Loucy (cell line): ENCODE data around the gene TMEM39A.

Experiments used
- CTCF ChIP-seq: fragments of 200-600 bp; sonication (generic); conservative IDR thresholded peaks from 2 replicates; pipeline ENCODE4 v1.5.1; 2014; ENCODE audit warnings: mild to moderate bottlenecking, antibody characterized with exemption, low read length
- EZH2phosphoT487 ChIP-seq: fragments of 200-600 bp; IDR thresholded peaks from 2 replicates; pipeline ENCODE4 v1.6.1; 2018; ENCODE audit warnings: antibody characterized with exemption, mild to moderate bottlenecking, moderate library complexity, borderline replicate concordance

GRCh38 chr3:119463171-119464169 lies at the start of gene TMEM39A:
- no peak for TF ChIP-seq EZH2phosphoT487
- TF ChIP-seq CTCF = no peak
